B cell (primary cell): Measurements from ENCODE around the gene ABHD18. TPM values are rescaled to one million over a fixed set of nuclear protein-coding genes. Genes with fewer than 3 reads are reported as not detected.
"Not testable (repeated sequence)": the region's sequence is repeated elsewhere in the genome, so short reads cannot be mapped to it uniquely, and the experiment has no call there.

Source experiments
- ATAC-seq: fragments of 200-7000 bp; cut with Tn5 transposase; one replicate; pipeline ENCODE4 v1.10.0; 2021; ENCODE audit warnings: low read depth, mild to moderate bottlenecking, moderate number of reproducible peaks, moderate library complexity
- CTCF ChIA-PET: fragments of 350-600 bp; sonication (Branson Sonifier 250); formaldehyde crosslinking; loops from one replicate; lab custom pipeline; 2021; ENCODE audit warnings: antibody characterized with exemption, inconsistent platforms; lab: Charles Lee
- POLR2A ChIA-PET: fragments of 350-600 bp; sonication (Branson Sonifier 250); formaldehyde crosslinking; loops from one replicate; lab custom pipeline; 2021; ENCODE audit warnings: antibody characterized with exemption; lab: Charles Lee
- DNase-seq: peaks from one replicate; pipeline ENCODE4 v3.0.0; 2013
- H2AFZ ChIP-seq: 2 replicates; pipeline ENCODE4 v1.6.1; 2012; ENCODE audit warnings: mild to moderate bottlenecking, low read depth, low read length; ENCODE audit not compliant: insufficient read depth, poor library complexity, severe bottlenecking
- H3K27ac ChIP-seq, 2 donors: 1 replicate in 1 of 2; 2 replicates in 1 of 2; pipeline ENCODE4 v1.5.1; 2012 to 2013; ENCODE audit warnings: low read length in 2 of 2, mild to moderate bottlenecking in 2 of 2, moderate library complexity in 1 of 2
- H3K27me3 ChIP-seq, 4 experiments: fragments of 200-600 bp in 1 of 4; sonication (generic) in 1 of 4; replicated peaks in 1 of 4; 1 replicate in 2 of 4; 2 replicates in 2 of 4; pipeline versions ENCODE4 v1.6.1 to v1.7.0; 2013 to 2016; ENCODE audit warnings: low read length in 3 of 4, mild to moderate bottlenecking in 2 of 4, mixed read lengths in 1 of 4, moderate library complexity in 1 of 4; ENCODE audit not compliant: insufficient read depth in 4 of 4, control insufficient read depth in 3 of 4; ENCODE audit errors: control extremely low read depth in 1 of 4
- H3K36me3 ChIP-seq, 2 experiments: replicated peaks in 1 of 2; 1 replicate in 1 of 2; 2 replicates in 1 of 2; pipeline versions ENCODE4 v1.6.1 to v1.7.1; 2013; ENCODE audit warnings: low read length in 1 of 2; ENCODE audit not compliant: insufficient read depth in 2 of 2, control insufficient read depth in 1 of 2; ENCODE audit errors: control extremely low read depth in 1 of 2, extremely low read depth in 1 of 2
- H3K4me1 ChIP-seq, 2 donors: fragments of 200-600 bp in 1 of 2; sonication (generic) in 1 of 2; 1 replicate in 1 of 2; 2 replicates in 1 of 2; pipeline versions ENCODE4 v1.5.1 to v1.6.1; 2013 to 2017; ENCODE audit warnings: low read length in 2 of 2; ENCODE audit not compliant: control insufficient read depth in 2 of 2, insufficient read depth in 2 of 2
- H3K4me2 ChIP-seq: replicated peaks from 2 replicates; pipeline ENCODE3; 2012; ENCODE audit warnings: mild to moderate bottlenecking, low read depth, low read length; ENCODE audit not compliant: poor library complexity, severe bottlenecking
- H3K4me3 ChIP-seq, 5 experiments: fragments of 200-600 bp in 1 of 5; sonication (generic) in 1 of 5; 1 replicate in 3 of 5; 2 replicates in 2 of 5; pipeline versions ENCODE4 v1.5.1 to v1.7.0; 2011 to 2016; ENCODE audit warnings: low read length in 4 of 5, mild to moderate bottlenecking in 4 of 5, low read depth in 2 of 5, control low read depth in 1 of 5, moderate library complexity in 1 of 5; ENCODE audit not compliant: insufficient read depth in 1 of 5; ENCODE audit errors: control extremely low read depth in 1 of 5, extremely low read depth in 1 of 5
- H3K79me2 ChIP-seq: fragments of 200-600 bp; sonication (generic); one replicate; pipeline ENCODE4 v1.6.0; 2016; ENCODE audit warnings: low read length; ENCODE audit not compliant: control insufficient read depth, insufficient read depth
- H3K9ac ChIP-seq: fragments of 200-600 bp; sonication (generic); 2 replicates; pipeline ENCODE4 v1.6.1; 2017; ENCODE audit warnings: mild to moderate bottlenecking, low read length, moderate library complexity
- H3K9me3 ChIP-seq, 3 donors: one replicate each; pipeline versions ENCODE4 v1.6.1 to v1.7.1; 2013; ENCODE audit warnings: low read length in 2 of 3; ENCODE audit not compliant: control insufficient read depth in 2 of 3, insufficient read depth in 1 of 3; ENCODE audit errors: control extremely low read depth in 1 of 3
- H4K20me1 ChIP-seq: 2 replicates; pipeline ENCODE4 v1.6.0; 2012; ENCODE audit warnings: mild to moderate bottlenecking, low read length; ENCODE audit not compliant: insufficient read depth, control insufficient read depth, poor library complexity, severe bottlenecking
- H3K27ac Mint-ChIP-seq: one replicate; pipeline ENCODE4 v1.8.0; 2021; ENCODE audit warnings: mixed read lengths
- H3K27me3 Mint-ChIP-seq: one replicate; pipeline ENCODE4 v1.8.0; 2021; ENCODE audit warnings: mixed read lengths
- H3K4me1 Mint-ChIP-seq: one replicate; pipeline ENCODE4 v1.8.0; 2021; ENCODE audit warnings: mixed read lengths
- H3K4me3 Mint-ChIP-seq: one replicate; pipeline ENCODE4 v1.8.0; 2021; ENCODE audit warnings: mixed read lengths
- H3K9me3 Mint-ChIP-seq: one replicate; pipeline ENCODE4 v1.8.0; 2022; ENCODE audit warnings: mixed read lengths; ENCODE audit not compliant: insufficient read depth
- CTCF ChIP-seq: fragments of 200-600 bp; IDR thresholded peaks from one replicate; pipeline ENCODE4 v1.8.0; 2022; ENCODE audit warnings: antibody characterized with exemption, mild to moderate bottlenecking
- EZH2 ChIP-seq: IDR thresholded peaks from 2 replicates; pipeline ENCODE4 v1.6.1; 2012; ENCODE audit warnings: borderline replicate concordance, low read depth, mild to moderate bottlenecking, moderate library complexity, low read length; ENCODE audit not compliant: insufficient read depth, poor library complexity, severe bottlenecking
- WGBS: methylation state at CpG from one replicate; pipeline ENCODE4 v1.1.5; 2013; ENCODE audit warnings: missing lambda C conversion rate; ENCODE audit not compliant: insufficient coverage; 5-methylcytosine and 5-hydroxymethylcytosine counted together
- intact Hi-C: fragments of 100-400 bp; cut with micrococcal nuclease; formaldehyde crosslinking; loops from one replicate; pipeline ENCODE4 v1.10.0; 2022
- polyA plus RNA-seq: library from polyadenylated mRNA; depleted of rRNA; stranded (reverse); fragments of >200 nt; gene quantifications from 2 replicates; pipeline ENCODE4 v1.2.3, GENCODE V29; 2012
- total RNA-seq, 2 donors: library from RNA; stranded (reverse); fragments of 120-200 nt in 1 of 2; gene quantifications; 1 replicate in 1 of 2; 2 replicates in 1 of 2; pipeline versions ENCODE4 v1.2.3 to v1.2.4, GENCODE V29; 2013 to 2022

Gene ABHD18
- total and polyA plus RNA-seq, 2 donors (not counting 1 experiment from before 2014, with no cell fraction given) = 6.3 to 17.5 TPM

- no CpG with 5 or more reads among the region's 1 CpG for WGBS
- no peak for ATAC-seq
- Histone ChIP-seq H3K79me2 (no peaks in the 10 kb centered on the region), H3K27me3 (no peaks in the 10 kb centered on the region), H3K9ac (no peak overlapping the region), H3K4me3 (no peak overlapping the region), H4K20me1 (no peaks in the 10 kb centered on the region), H3K27ac (no peak overlapping the region), H3K4me2 (no peak overlapping the region), H3K4me1 (peaks cover 0 to 4% of the 10 kb centered on the region in 2 donors), H3K36me3 (no peaks in the 10 kb centered on the region), H2AFZ (no peak overlapping the region), H3K9me3 (peaks cover 2 to 9% (median 6%) of the 10 kb centered on the region in 3 donors)
- peaks cover 18% of the 10 kb centered on the region for H3K4me1 Mint-ChIP-seq
- ChIA-PET POLR2A (no interaction called here), CTCF (no interaction called here)
- no peaks in the 10 kb centered on the region for H3K27me3 Mint-ChIP-seq
- H3K4me3 Mint-ChIP-seq = no peak overlapping the region
- no peak overlapping the region for H3K27ac Mint-ChIP-seq
- TF ChIP-seq EZH2 = no peak
- no peak for TF ChIP-seq CTCF
- intact Hi-C loops = no loop called here
- no peak for DNase-seq
- no peaks in the 10 kb centered on the region for H3K9me3 Mint-ChIP-seq
Observed at GRCh38 chr4:127995776-127996175, 30.6 kb downstream of the ABHD18 start.

- H3K79me2 ChIP-seq, H3K27me3 Mint-ChIP-seq, H3K27ac Mint-ChIP-seq, H3K36me3 ChIP-seq, H3K27me3 ChIP-seq, H3K9me3 ChIP-seq, H3K4me3 Mint-ChIP-seq, POLR2A ChIA-PET, H3K4me2 ChIP-seq, ATAC-seq, H3K9me3 Mint-ChIP-seq, CTCF ChIA-PET, intact Hi-C loops, H3K4me3 ChIP-seq, DNase-seq, H4K20me1 ChIP-seq, H3K27ac ChIP-seq, H2AFZ ChIP-seq, H3K4me1 ChIP-seq, H3K9ac ChIP-seq: not testable (repeated sequence)
- H3K4me1 Mint-ChIP-seq = peaks cover 23% of the 10 kb centered on the region
- 100% methylated on average over 4 of the region's 6 CpGs for WGBS
Observed at GRCh38 chr4:127996521-127996920, 31.3 kb downstream of the ABHD18 start.
